Measurements from ENCODE around the gene NYNRIN.

- TF ChIP-seq CTCF (conservative IDR thresholded peaks at IDR 0.05; ENCODE audit: low read depth, low read length) (no peak), BHLHE40 (IDR thresholded peaks at IDR 0.05; ENCODE audit: low read depth, low read length) (no peak), RAD21 (IDR thresholded peaks at IDR 0.05; ENCODE audit: low read length) (no peak), RCOR1 (IDR thresholded peaks at IDR 0.05; ENCODE audit: insufficient replicate concordance, low read length) (no peak), POLR2A (IDR thresholded peaks at IDR 0.05; ENCODE audit: low read depth, low read length) (no peak), CEBPB (IDR thresholded peaks at IDR 0.05; ENCODE audit: low read depth, low read length) (no peak), ELK1 (IDR thresholded peaks at IDR 0.05; ENCODE audit: borderline replicate concordance, low read depth, low read length) (no peak), MAZ (IDR thresholded peaks at IDR 0.05; ENCODE audit: borderline replicate concordance, low read depth, low read length) (no peak), MAFK (IDR thresholded peaks at IDR 0.05; ENCODE audit: low read depth, low read length) (no peak), SMC3 (IDR thresholded peaks at IDR 0.05; ENCODE audit: low read depth, low read length) (no peak), RFX5 (IDR thresholded peaks at IDR 0.05; ENCODE audit: low read depth, low read length) (no peak)
- TF ChIP-seq, protein P1, sequence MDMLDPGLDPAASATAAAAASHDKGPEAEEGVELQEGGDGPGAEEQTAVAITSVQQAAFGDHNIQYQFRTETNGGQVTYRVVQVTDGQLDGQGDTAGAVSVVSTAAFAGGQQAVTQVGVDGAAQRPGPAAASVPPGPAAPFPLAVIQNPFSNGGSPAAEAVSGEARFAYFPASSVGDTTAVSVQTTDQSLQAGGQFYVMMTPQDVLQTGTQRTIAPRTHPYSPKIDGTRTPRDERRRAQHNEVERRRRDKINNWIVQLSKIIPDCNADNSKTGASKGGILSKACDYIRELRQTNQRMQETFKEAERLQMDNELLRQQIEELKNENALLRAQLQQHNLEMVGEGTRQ (IDR thresholded peaks at IDR 0.05; ENCODE audit: low read depth, low read length): no peak
These were observed 42.6 kb upstream of the NYNRIN start for GRCh38 chr14:24356208-24356607.

Measured in IMR-90 (cell line).